GM19395 (cell line): ENCODE measurements around the gene GTF2F1.
"Not testable (repeated sequence)": the region's sequence is repeated elsewhere in the genome, so short reads cannot be mapped to it uniquely, and the experiment has no call there.

Experiments used
- ATAC-seq: cut with Tn5 transposase; IDR thresholded peaks from one replicate; pipeline ENCODE4 v1.9.1; 2021; ENCODE audit warnings: mild to moderate bottlenecking, moderate library complexity; ENCODE audit not compliant: unreplicated experiment

The GTF2F1 gene

GRCh38 chr19:6417713-6418561 is 25.0 kb upstream of the GTF2F1 start:
- no peak for ATAC-seq

DNA sequence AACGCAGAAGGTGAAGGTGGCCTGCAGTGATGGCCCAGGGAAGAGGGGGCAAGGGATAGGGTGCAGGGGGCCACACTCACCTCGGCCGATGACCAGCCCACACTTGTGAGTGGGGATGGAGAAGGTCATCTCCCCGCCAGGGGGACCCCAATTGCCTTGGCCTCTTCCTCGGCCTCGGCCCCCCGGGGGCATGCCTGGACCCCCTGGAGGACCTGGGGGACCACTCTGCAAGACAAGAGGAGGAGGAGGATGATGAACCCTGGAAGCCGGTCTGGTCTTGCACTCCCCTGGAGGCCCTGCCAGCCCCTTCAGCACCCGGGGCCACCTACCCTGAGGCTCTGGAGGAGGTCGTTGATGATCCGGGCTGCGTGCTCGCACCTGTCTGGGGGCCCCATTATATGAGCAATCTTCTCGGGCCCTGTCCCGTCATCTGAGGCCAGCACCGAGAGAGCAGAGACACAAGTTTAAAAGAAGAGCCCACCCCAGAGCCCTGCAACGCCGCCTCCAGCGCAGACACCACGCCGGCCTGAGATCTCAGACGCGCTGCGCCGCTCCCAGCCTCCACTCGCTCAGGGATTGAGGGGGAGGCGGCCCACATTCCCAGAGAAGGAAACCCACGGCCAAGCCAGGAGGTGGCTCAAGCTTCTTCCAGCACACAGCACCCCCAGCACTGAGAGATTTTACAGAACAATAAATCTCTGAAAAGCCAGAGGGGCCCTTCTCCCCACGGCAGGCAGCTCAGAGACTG is 23.9 kb upstream of the GTF2F1 start:
- ATAC-seq: no peak

- no peak for ATAC-seq
Observed at GRCh38 chr19:6415591-6416190, 22.7 kb upstream of the GTF2F1 start.

- ATAC-seq: no peak
Observed at GRCh38 chr19:6414793-6415590, 22.0 kb upstream of the GTF2F1 start.

DNA sequence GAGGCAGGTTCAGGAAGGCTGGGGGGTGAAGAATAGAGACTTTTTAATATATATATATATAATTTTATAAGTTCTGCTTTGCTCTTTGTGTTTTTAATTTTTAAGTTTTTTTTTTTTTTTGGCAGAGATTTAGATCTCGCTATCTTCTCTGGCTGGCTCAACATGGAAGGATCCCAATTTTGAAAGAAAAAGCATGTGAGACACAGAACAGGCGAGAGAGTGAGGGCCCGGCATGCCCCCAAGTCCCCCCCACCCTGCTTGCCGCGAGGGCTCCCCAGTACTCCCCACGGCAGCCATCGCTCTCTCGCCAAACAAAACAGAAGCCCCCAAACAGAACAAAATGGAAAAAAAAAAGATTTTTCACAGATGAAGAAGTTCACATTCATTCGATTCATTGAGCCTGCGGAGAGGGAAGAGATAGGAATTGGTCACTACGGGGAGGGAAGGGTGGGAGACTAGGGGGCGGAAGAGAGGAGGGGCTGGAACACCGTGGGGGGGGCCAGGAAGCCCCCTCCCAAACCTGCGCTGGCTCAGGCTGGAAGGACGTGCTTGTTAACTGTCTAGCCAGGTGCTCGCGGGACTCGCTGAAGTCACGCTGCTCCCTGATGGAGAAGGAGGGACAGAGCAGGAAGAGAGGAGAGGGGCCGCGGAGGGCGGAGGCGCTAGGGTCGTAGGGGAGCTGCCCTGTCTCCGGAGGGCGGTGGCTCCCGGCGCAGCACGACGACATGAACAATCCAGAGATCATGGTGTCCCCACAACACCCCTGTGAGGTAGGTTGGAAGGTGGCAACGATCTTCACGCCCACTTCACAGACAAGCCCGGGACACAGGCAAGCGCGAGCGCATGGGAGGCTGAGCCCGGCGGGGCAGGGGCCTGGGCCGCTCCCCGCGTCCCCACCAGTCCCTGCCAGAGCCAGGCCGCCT is 21.0 kb upstream of the GTF2F1 start:
- ATAC-seq: no peak

DNA sequence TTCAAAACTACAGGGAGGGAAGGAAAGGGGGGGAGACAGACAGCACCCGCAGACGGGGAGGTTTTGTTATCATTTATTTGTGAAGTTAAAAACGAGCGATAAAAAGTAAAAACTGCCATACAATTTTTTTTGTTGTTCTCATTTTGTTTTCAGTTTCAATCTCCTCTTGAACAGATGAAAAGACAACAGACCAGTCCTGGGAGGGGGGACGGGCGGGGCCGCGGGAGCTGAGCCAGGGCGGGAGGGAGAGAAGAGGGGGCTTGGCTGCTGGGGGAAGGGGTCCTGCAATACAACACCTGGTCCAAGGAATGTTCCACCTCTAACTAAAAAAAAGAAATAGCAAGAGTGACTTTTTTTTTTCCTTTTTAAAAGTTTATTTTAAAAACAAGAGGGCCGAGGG is 20.3 kb upstream of the GTF2F1 start:
- no peak for ATAC-seq

GRCh38 chr19:6412447-6413091 is 19.6 kb upstream of the GTF2F1 start:
- no peak for ATAC-seq

GRCh38 chr19:6412061-6412446 is 19.1 kb upstream of the GTF2F1 start:
- ATAC-seq: no peak

GRCh38 chr19:6409346-6409745 is 16.4 kb upstream of the GTF2F1 start:
- no peak for ATAC-seq

DNA sequence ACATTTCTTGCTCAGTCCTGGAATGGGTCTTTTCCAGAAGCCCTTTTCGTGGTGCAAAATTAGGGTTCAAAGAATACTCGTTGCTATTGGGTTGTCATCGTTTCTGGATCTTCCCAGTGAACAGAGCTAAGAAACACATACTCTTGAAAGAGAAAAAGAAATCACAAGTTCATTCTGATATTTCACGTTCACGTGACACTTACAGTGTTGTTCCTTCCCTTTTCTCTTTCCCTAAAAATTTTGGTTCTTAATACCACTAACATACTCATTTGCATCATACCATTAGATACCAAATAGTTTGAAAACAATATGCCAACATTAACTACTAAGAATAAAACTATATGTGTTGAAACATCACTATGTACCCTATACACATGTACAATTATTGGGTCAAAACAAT is 13.4 kb upstream of the GTF2F1 start:
- no peak for ATAC-seq

- no peak for ATAC-seq
Observed at GRCh38 chr19:6402837-6403608, 10.1 kb upstream of the GTF2F1 start.

GRCh38 chr19:6402058-6402457 is 9.1 kb upstream of the GTF2F1 start:
- ATAC-seq: no peak

GRCh38 chr19:6400062-6400944 is 7.3 kb upstream of the GTF2F1 start:
- ATAC-seq: not testable (repeated sequence)

DNA sequence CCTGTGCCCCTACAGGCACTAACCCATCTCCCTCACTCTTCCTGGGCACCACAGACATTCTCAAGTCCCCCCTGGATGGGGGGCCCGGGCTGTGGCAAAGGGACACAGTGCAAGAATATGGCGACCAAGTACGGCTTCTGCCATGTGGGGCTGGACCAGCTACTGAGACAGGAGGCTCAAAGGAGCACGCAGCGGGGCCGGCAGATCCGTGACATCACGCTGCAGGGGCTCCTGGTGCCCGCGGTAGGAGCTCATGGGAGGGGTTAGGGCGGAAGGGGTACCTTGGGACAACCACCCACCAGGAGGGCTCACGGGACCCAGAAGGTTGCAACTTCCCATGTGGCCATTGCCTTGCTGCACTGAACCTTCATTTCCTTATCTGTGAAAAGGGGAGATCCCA is 3.3 kb upstream of the GTF2F1 start:
- no peak for ATAC-seq

- no peak for ATAC-seq
Observed at GRCh38 chr19:6394831-6395230, 1.9 kb upstream of the GTF2F1 start.

DNA sequence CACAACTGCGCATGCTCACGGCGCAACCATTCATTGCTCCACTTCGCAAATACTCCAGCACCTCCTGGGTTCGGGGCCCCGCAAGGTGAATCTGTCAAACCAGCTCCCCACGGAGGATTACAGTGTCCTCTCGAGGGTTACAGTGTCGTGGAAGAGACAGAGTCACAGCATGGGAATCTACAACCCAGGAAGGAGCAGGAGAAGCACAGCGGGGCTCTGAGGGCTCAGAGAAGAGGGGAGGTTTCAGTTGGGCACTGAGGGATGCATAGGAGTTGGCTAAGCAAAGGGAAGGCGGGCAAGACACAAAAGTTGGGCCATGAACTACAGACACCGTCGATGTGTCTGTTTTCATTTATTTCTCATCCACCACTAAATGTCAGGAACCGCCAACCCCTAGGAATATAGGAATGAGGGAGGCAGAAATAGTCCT is 1.0 kb upstream of the GTF2F1 start:
- ATAC-seq: no peak

- ATAC-seq: peak; percentile 7
Observed at GRCh38 chr19:6392221-6393073, 517 bp downstream of the GTF2F1 start.
